ENCODE results near the gene HBB.

Gene HBB

DNA sequence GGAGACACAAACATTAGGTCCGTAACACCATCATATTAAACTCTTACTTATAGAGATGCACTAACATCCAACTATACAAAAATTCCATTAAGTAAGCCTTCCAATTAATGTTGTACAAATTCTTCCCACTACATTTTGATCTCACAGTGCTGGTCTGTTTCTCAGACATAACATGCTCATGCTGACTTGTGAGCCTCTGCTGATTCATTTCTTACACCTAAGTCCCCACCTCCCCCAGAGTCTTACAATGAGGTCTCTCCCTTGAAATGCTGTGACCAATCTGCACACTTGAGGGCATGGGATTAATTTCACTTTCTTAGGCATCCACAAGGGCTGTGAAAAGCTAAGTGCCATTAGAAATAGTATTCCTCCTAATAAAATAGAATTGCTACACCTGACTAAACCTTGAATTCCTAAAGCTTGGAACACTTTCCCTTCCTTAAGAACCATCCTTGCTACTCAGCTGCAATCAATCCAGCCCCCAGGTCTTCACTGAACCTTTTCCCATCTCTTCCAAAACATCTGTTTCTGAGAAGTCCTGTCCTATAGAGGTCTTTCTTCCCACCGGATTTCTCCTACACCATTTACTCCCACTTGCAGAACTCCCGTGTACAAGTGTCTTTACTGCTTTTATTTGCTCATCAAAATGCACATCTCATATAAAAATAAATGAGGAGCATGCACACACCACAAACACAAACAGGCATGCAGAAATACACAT lies 20.8 kb upstream of the HBB start:
- no peak for DNase-seq (ENCODE audit: insufficient read length, low spot score)
- TF ChIP-seq POLR2A (IDR thresholded peaks at IDR 0.05; ENCODE audit: low read depth, low read length) (no peak), TAF1 (IDR thresholded peaks at IDR 0.05; ENCODE audit: low read depth, low read length) (no peak), POLR2AphosphoS5 (IDR thresholded peaks at IDR 0.05; ENCODE audit: low read depth, low read length) (no peak), PAX5 (IDR thresholded peaks at IDR 0.05; ENCODE audit: insufficient read depth, low read length, severe bottlenecking) (no peak), SPI1 (IDR thresholded peaks at IDR 0.05; ENCODE audit: low read depth, low read length) (no peak), POU2F2 (IDR thresholded peaks at IDR 0.05; ENCODE audit: low read depth, low read length) (no peak)
- FAIRE-seq: no peak

GRCh38 chr11:5246772-5247471 lies 20.1 kb upstream of the HBB start:
- no peak for DNase-seq (ENCODE audit: insufficient read length, low spot score)
- FAIRE-seq: no peak
- TF ChIP-seq TAF1 (IDR thresholded peaks at IDR 0.05; ENCODE audit: low read depth, low read length) (no peak), POLR2AphosphoS5 (IDR thresholded peaks at IDR 0.05; ENCODE audit: low read depth, low read length) (no peak), PAX5 (IDR thresholded peaks at IDR 0.05; ENCODE audit: insufficient read depth, low read length, severe bottlenecking) (no peak), POLR2A (IDR thresholded peaks at IDR 0.05; ENCODE audit: low read depth, low read length) (no peak), POU2F2 (IDR thresholded peaks at IDR 0.05; ENCODE audit: low read depth, low read length) (no peak), SPI1 (IDR thresholded peaks at IDR 0.05; ENCODE audit: low read depth, low read length) (no peak)

GRCh38 chr11:5245155-5245554 lies 18.3 kb upstream of the HBB start:
- FAIRE-seq (no peak), DNase-seq (ENCODE audit: insufficient read length, low spot score) (no peak)
- TF ChIP-seq TAF1 (IDR thresholded peaks at IDR 0.05; ENCODE audit: low read depth, low read length) (no peak), POLR2AphosphoS5 (IDR thresholded peaks at IDR 0.05; ENCODE audit: low read depth, low read length) (no peak), PAX5 (IDR thresholded peaks at IDR 0.05; ENCODE audit: insufficient read depth, low read length, severe bottlenecking) (no peak), POU2F2 (IDR thresholded peaks at IDR 0.05; ENCODE audit: low read depth, low read length) (no peak), SPI1 (IDR thresholded peaks at IDR 0.05; ENCODE audit: low read depth, low read length) (no peak), POLR2A (IDR thresholded peaks at IDR 0.05; ENCODE audit: low read depth, low read length) (no peak)

DNA sequence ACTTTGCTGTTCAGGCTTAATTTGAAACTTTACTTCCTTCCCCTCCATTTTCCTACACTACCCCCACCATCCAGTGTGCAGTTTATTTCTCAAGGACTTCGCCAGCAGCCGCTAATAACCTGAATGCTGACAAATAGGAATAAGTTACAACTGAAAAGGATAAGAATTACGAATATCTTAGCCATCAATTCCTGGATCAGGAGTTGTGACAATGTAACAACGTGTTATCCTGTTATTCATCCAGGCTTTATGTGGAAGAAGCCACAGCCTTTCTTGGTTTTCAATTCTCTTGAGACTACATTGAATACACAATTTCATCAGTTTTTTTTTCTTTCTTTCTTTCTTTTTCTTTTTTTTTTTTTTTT lies 16.9 kb upstream of the HBB start:
- TF ChIP-seq SPI1 (IDR thresholded peaks at IDR 0.05; ENCODE audit: low read depth, low read length) (no peak), PAX5 (IDR thresholded peaks at IDR 0.05; ENCODE audit: insufficient read depth, low read length, severe bottlenecking) (no peak), POLR2A (IDR thresholded peaks at IDR 0.05; ENCODE audit: low read depth, low read length) (no peak), POU2F2 (IDR thresholded peaks at IDR 0.05; ENCODE audit: low read depth, low read length) (no peak), TAF1 (IDR thresholded peaks at IDR 0.05; ENCODE audit: low read depth, low read length) (no peak), POLR2AphosphoS5 (IDR thresholded peaks at IDR 0.05; ENCODE audit: low read depth, low read length) (no peak)
- FAIRE-seq: no peak

DNA sequence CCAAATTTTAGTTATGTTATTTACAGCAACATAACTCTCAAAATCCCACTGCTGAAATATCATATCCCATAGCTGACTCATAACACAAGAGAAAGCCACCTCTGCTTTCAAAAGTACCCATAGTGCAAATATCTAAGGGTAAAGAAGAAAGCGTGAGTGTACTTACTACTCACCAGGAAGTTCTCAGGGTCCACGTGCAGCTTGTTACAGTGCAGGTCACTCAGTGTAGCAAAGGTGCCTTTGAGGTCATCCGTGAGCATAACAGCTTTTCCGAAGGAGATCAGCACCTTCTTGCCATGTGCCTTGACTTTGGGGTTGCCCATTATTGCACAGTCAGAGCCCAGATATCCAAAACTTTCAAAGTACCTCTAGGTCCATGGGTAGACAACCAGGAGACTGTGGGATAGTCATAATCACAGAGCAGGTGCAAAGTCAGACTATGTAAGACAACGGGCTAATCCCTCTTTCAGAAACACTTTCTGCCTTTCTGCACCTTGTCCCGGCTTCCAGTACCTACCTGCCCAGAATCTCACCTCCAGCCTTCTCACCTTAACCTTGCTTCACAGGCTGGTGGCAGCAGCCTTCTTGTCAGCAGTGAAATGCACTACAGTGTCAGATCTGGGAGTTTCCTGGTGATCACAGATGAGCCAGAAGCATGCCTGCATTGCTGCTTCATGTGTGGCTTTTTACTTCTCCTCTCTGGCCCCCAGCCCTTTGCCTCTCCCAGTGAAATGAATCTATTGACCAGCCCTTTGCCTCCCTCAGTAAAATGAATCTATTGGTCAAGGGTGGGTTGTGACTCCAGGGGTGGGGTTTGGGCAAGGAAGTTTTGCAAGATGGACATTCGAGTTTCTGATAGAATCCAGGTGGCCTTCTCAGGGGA lies 16.3 kb upstream of the HBB start:
- no peak for FAIRE-seq
- TF ChIP-seq POLR2AphosphoS5 (IDR thresholded peaks at IDR 0.05; ENCODE audit: low read depth, low read length) (no peak), TAF1 (IDR thresholded peaks at IDR 0.05; ENCODE audit: low read depth, low read length) (no peak), POU2F2 (IDR thresholded peaks at IDR 0.05; ENCODE audit: low read depth, low read length) (no peak), POLR2A (IDR thresholded peaks at IDR 0.05; ENCODE audit: low read depth, low read length) (no peak), SPI1 (IDR thresholded peaks at IDR 0.05; ENCODE audit: low read depth, low read length) (no peak), PAX5 (IDR thresholded peaks at IDR 0.05; ENCODE audit: insufficient read depth, low read length, severe bottlenecking) (no peak)
- DNase-seq (ENCODE audit: insufficient read length, low spot score): no peak

More for the DNA sequence above, 16.9 kb upstream of the HBB start:
- no peak for DNase-seq (ENCODE audit: insufficient read length, low spot score)

DNA sequence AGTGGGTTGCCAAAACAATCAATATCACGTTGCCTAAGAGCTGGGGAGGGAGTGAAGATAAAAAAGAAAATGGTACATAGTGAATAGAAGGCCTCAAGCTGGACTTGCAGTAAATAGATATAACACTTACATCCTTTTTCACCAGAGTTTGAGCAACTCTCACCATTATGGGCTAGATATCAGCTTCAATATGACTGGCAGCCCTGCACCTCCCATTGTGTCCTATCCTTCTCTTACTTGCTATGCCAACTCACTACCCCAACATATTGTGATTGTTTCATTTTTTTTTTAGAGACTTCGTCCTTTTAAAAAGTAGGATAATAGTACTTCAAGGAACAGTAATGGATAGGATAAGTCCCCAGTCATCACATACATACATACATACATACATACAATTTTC lies 15.3 kb upstream of the HBB start:
- TF ChIP-seq SPI1 (IDR thresholded peaks at IDR 0.05; ENCODE audit: low read depth, low read length) (no peak), POLR2A (IDR thresholded peaks at IDR 0.05; ENCODE audit: low read depth, low read length) (no peak), POLR2AphosphoS5 (IDR thresholded peaks at IDR 0.05; ENCODE audit: low read depth, low read length) (no peak), PAX5 (IDR thresholded peaks at IDR 0.05; ENCODE audit: insufficient read depth, low read length, severe bottlenecking) (no peak), TAF1 (IDR thresholded peaks at IDR 0.05; ENCODE audit: low read depth, low read length) (no peak), POU2F2 (IDR thresholded peaks at IDR 0.05; ENCODE audit: low read depth, low read length) (no peak)
- no peak for FAIRE-seq
- DNase-seq (ENCODE audit: insufficient read length, low spot score): no peak

DNA sequence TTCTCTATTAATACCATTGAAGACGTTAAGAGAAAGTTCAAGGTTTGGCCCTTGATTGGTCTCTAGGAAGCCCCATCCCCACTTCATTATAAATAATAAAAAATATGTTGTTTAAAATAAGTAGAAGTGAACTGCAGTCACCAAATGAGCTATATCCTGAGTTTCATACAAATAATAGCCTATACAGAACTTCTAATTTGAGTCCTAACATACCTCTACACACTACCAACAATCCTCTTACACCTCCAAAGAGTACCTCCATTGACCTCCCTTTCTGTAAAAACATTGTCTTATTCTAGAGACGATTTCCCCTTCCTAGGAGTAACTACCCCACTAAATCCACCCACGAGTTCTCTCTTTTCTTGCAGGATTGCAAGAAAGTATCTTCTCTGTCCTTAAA lies 14.6 kb upstream of the HBB start:
- FAIRE-seq (no peak), DNase-seq (ENCODE audit: insufficient read length, low spot score) (no peak)
- TF ChIP-seq SPI1 (IDR thresholded peaks at IDR 0.05; ENCODE audit: low read depth, low read length) (no peak), TAF1 (IDR thresholded peaks at IDR 0.05; ENCODE audit: low read depth, low read length) (no peak), PAX5 (IDR thresholded peaks at IDR 0.05; ENCODE audit: insufficient read depth, low read length, severe bottlenecking) (no peak), POU2F2 (IDR thresholded peaks at IDR 0.05; ENCODE audit: low read depth, low read length) (no peak), POLR2AphosphoS5 (IDR thresholded peaks at IDR 0.05; ENCODE audit: low read depth, low read length) (no peak)

DNA sequence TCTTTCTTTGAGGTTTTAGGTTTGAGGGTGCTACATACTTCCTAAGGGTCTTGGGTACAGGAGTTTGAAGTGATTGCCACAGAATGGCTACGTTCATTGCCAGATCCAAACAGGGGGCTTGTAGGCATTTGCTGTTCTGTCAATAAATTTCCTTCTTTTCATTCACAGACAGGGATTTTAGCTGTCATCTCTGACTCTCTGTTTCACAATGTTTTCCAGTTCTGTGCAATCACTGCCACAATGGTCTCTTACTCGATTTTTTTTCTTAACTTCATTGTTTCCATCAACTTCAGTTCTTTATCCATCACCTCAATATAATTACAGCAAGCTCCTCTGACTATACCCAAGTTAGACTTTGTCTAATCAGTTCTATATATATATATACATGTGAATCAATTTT lies 13.6 kb upstream of the HBB start:
- FAIRE-seq: no peak
- no peak for DNase-seq (ENCODE audit: insufficient read length, low spot score)
- TF ChIP-seq POLR2A (IDR thresholded peaks at IDR 0.05; ENCODE audit: low read depth, low read length) (no peak), SPI1 (IDR thresholded peaks at IDR 0.05; ENCODE audit: low read depth, low read length) (no peak), TAF1 (IDR thresholded peaks at IDR 0.05; ENCODE audit: low read depth, low read length) (no peak), PAX5 (IDR thresholded peaks at IDR 0.05; ENCODE audit: insufficient read depth, low read length, severe bottlenecking) (no peak), POLR2AphosphoS5 (IDR thresholded peaks at IDR 0.05; ENCODE audit: low read depth, low read length) (no peak), POU2F2 (IDR thresholded peaks at IDR 0.05; ENCODE audit: low read depth, low read length) (no peak)

GRCh38 chr11:5240056-5240455 lies 13.2 kb upstream of the HBB start:
- FAIRE-seq (no peak), DNase-seq (ENCODE audit: insufficient read length, low spot score) (no peak)
- TF ChIP-seq SPI1 (IDR thresholded peaks at IDR 0.05; ENCODE audit: low read depth, low read length) (no peak), POU2F2 (IDR thresholded peaks at IDR 0.05; ENCODE audit: low read depth, low read length) (no peak), PAX5 (IDR thresholded peaks at IDR 0.05; ENCODE audit: insufficient read depth, low read length, severe bottlenecking) (no peak), POLR2A (IDR thresholded peaks at IDR 0.05; ENCODE audit: low read depth, low read length) (no peak), POLR2AphosphoS5 (IDR thresholded peaks at IDR 0.05; ENCODE audit: low read depth, low read length) (no peak), TAF1 (IDR thresholded peaks at IDR 0.05; ENCODE audit: low read depth, low read length) (no peak)
